Calu3 (cell line): ENCODE results near the gene TRMO. TPM values are rescaled to one million over a fixed set of nuclear protein-coding genes. Genes with fewer than 3 reads are reported as not detected.

Source experiments
- BruUV-seq: library from RNA; stranded (reverse); fragments of 400-500 nt; replicated peaks from 2 replicates; lab custom pipeline; 2021; lab: Mats Ljungman, UMichigan
- CTCF ChIA-PET: fragments of 300-600 bp; sonication (Branson Sonifier 250); formaldehyde crosslinking; loops from one replicate; lab custom pipeline; 2022; ENCODE audit warnings: antibody characterized with exemption; lab: Charles Lee
- DNase-seq: peaks from one replicate; pipeline ENCODE4 v3.0.0; 2022
- H3K27ac Mint-ChIP-seq: one replicate; pipeline ENCODE4 v1.8.0; 2022; ENCODE audit warnings: mixed read lengths; ENCODE audit not compliant: unreplicated experiment
- H3K27me3 Mint-ChIP-seq: one replicate; pipeline ENCODE4 v1.8.0; 2022; ENCODE audit warnings: mixed read lengths; ENCODE audit not compliant: unreplicated experiment
- H3K36me3 Mint-ChIP-seq: one replicate; pipeline ENCODE4 v1.8.0; 2022; ENCODE audit warnings: mild to moderate bottlenecking, moderate library complexity, mixed read lengths; ENCODE audit not compliant: insufficient read depth, unreplicated experiment
- H3K4me1 Mint-ChIP-seq: one replicate; pipeline ENCODE4 v1.8.0; 2022; ENCODE audit warnings: mild to moderate bottlenecking, low read depth, mixed read lengths; ENCODE audit not compliant: unreplicated experiment
- H3K4me3 Mint-ChIP-seq: one replicate; pipeline ENCODE4 v1.8.0; 2022; ENCODE audit warnings: mild to moderate bottlenecking, low read depth, moderate library complexity, mixed read lengths; ENCODE audit not compliant: unreplicated experiment
- H3K9me3 Mint-ChIP-seq: one replicate; pipeline ENCODE4 v1.8.0; 2022; ENCODE audit warnings: low read depth, mixed read lengths; ENCODE audit not compliant: unreplicated experiment
- intact Hi-C: fragments of 100-400 bp; cut with micrococcal nuclease; formaldehyde crosslinking; loops from one replicate; pipeline ENCODE4 v1.10.0; 2022; ENCODE audit not compliant: unreplicated experiment
- total RNA-seq: library from RNA; stranded (reverse); gene quantifications from 2 replicates; pipeline ENCODE4 v1.2.3, GENCODE V29; 2022
- TF ChIP-seq, protein P1 (sequence below): fragments of 200-600 bp; IDR thresholded peaks from one replicate; pipeline ENCODE4 v1.8.0; 2022; ENCODE audit warnings: antibody characterized with exemption; ENCODE audit not compliant: unreplicated experiment

Gene TRMO
- total RNA-seq, 1 experiment from 2014 or later = 4.8 TPM

DNA sequence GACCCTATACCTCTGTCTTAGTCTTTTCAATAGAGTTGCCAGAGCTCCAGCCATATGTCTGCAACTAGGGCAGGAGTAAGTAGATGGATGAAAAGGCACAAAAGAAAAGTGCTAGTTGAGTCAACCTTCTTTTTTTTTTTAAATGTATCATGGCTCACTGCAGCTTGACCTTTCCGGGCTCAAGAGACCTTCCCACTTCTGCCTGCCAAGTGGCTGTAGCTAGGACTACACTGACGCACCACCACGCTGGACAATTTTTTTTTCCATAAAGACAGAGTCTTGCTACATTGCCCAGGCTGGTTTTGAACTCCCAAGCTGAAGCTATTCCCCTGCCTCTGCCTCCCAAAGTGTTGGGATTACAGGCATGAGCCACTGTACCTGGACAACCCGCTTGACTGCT, 42.0 kb downstream of the TRMO start:
- DNase-seq = no peak
- CTCF ChIA-PET = no interaction called here

DNA sequence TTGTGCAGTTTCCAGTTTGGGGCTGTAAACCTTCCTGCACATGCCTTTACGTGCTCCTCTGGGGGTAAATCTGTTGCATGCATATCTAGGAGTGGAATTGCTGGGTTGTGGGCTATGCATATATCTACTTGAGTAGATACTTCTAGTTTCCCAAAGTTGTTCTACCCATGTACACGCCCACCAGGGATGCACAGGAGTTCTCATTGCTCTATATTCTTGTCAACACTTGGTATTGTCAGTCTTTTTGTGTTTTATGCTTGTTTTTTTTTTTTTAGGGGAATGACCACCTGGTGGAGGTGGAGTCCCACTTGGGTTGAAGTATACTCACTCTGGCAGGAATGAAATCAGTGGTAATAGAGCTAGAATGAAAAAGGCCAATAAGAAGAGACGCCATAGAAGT, 46.2 kb downstream of the TRMO start:
- Mint-ChIP-seq H3K36me3 (peaks cover 6% of the 10 kb centered on the region), H3K27me3 (no peaks in the 10 kb centered on the region), H3K27ac (peak overlapping the region; percentile 56), H3K4me1 (peaks cover 27% of the 10 kb centered on the region), H3K4me3 (peak overlapping the region; percentile 28), H3K9me3 (no peaks in the 10 kb centered on the region)
- TF ChIP-seq, protein P1, sequence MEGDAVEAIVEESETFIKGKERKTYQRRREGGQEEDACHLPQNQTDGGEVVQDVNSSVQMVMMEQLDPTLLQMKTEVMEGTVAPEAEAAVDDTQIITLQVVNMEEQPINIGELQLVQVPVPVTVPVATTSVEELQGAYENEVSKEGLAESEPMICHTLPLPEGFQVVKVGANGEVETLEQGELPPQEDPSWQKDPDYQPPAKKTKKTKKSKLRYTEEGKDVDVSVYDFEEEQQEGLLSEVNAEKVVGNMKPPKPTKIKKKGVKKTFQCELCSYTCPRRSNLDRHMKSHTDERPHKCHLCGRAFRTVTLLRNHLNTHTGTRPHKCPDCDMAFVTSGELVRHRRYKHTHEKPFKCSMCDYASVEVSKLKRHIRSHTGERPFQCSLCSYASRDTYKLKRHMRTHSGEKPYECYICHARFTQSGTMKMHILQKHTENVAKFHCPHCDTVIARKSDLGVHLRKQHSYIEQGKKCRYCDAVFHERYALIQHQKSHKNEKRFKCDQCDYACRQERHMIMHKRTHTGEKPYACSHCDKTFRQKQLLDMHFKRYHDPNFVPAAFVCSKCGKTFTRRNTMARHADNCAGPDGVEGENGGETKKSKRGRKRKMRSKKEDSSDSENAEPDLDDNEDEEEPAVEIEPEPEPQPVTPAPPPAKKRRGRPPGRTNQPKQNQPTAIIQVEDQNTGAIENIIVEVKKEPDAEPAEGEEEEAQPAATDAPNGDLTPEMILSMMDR = no peak
- no TSS peak for BruUV-seq
- CTCF ChIA-PET = interaction anchor here (0.7 kb wide), 1 partner anchor 66 kb away, joined by 3 read pairs; no protein-coding TSS in a partner anchor
- no peak for DNase-seq
- intact Hi-C loops = no loop called here

More for the DNA sequence above, 42.0 kb downstream of the TRMO start:
- Mint-ChIP-seq H3K27ac (no peak overlapping the region), H3K36me3 (peaks cover 6% of the 10 kb centered on the region), H3K9me3 (no peaks in the 10 kb centered on the region), H3K27me3 (no peaks in the 10 kb centered on the region), H3K4me1 (peaks cover 20% of the 10 kb centered on the region), H3K4me3 (no peak overlapping the region)
- TF ChIP-seq, protein P1 = no peak
- BruUV-seq = no TSS peak
- intact Hi-C loops = no loop called here

DNA sequence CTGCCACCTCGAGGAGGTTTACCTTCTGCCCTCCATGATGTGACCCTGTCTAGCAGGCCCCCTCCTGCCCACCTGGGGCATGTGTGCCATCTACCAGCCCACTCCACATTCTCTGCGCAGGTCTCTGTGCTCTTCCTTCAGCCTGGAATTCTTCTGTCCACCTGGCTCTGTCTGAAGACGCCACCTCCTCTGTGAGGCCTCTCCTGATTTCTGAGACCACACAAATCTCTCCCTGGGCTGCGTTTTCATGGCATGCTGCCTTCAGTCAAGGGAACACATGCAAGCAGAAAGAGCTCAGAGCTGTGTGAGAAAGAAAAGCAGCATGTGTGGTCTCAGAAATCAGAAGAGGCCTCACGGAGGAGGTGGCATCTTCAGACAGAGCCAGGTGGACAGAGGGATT, 47.2 kb downstream of the TRMO start:
- no peak overlapping the region for H3K27ac Mint-ChIP-seq

DNA sequence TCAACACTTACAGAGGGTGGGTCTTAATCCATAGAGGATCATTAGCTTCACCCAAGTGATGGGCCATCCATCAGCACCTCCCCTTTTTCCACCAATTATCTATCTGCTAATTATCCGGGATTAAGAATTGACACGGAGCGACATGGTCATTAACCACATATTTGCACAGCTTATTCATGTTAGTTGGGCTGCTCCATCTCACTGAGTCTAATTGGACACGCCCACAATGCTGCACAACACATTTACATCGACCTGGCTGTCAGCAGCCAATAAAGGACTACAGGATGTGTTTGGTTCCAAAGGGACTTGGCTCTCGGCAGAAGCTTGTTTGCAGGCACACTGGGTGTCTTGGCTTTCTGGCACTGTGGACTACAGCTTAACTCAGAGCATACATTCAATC, 47.7 kb downstream of the TRMO start:
- no TSS peak for BruUV-seq
- no peak overlapping the region for H3K4me3 Mint-ChIP-seq
- intact Hi-C loops = no loop called here
- H3K27ac Mint-ChIP-seq = no peak overlapping the region
- peaks cover 27% of the 10 kb centered on the region for H3K4me1 Mint-ChIP-seq
- CTCF ChIA-PET = no interaction called here
- no peak for DNase-seq
- no peaks in the 10 kb centered on the region for H3K9me3 Mint-ChIP-seq
- TF ChIP-seq, protein P1 = no peak
- no peaks in the 10 kb centered on the region for H3K27me3 Mint-ChIP-seq
- peaks cover 6% of the 10 kb centered on the region for H3K36me3 Mint-ChIP-seq

More for the DNA sequence above, 47.2 kb downstream of the TRMO start:
- peaks cover 6% of the 10 kb centered on the region for H3K36me3 Mint-ChIP-seq
- BruUV-seq = no TSS peak
- CTCF ChIA-PET = no interaction called here
- TF ChIP-seq, protein P1 = no peak
- no peak for DNase-seq
- H3K9me3 Mint-ChIP-seq = no peaks in the 10 kb centered on the region
- H3K4me3 Mint-ChIP-seq = no peak overlapping the region
- intact Hi-C loops = no loop called here
- H3K4me1 Mint-ChIP-seq = peaks cover 27% of the 10 kb centered on the region
- no peaks in the 10 kb centered on the region for H3K27me3 Mint-ChIP-seq
